Posterior vena cava (tissue), 2 donors: ENCODE measurements around the gene GABARAP. TPM values are rescaled to one million over a fixed set of nuclear protein-coding genes. Genes with fewer than 3 reads are reported as not detected.

Experiments used
- DNase-seq: peaks from one replicate; pipeline ENCODE4 v3.0.0-alpha.2; 2020; ENCODE audit warnings: low spot score
- intact Hi-C, 2 donors: fragments of 100-400 bp; cut with DNase I; formaldehyde crosslinking; loops; one replicate each; pipeline versions ENCODE4 v1.14.1 to v1.14.2; 2022 to 2023
- long read RNA-seq, 2 donors: library from polyadenylated mRNA; unstranded; transcript quantifications; one replicate each; pipeline ENCODE4 v2.0.0, GENCODE V29; 2020 to 2021
- total RNA-seq, 2 donors: library from RNA; stranded (reverse); fragmentation: NEBNext Ultra II Directional; extraction: Animal tissue kit (Norgen Biotek cat#: 25700); gene quantifications; one replicate each; pipeline ENCODE4 v1.2.1, GENCODE V29; 2021
- donor health status: DM: yes; HTN: yes; CAD: no.
- donor health status: DM: yes; HTN: yes; CAD: no.

Gene GABARAP
- 100 to 1,000 TPM; 341 to 405 TPM for total RNA-seq
- long read RNA-seq, donor 1, transcript GABARAP-201 (4 exons, 1,634 nt): major isoform, 50 of 51 reads
- long read RNA-seq, donor 1, partial matches to known transcripts: 0 of 51 reads
- long read RNA-seq, donor 1, other reads (novel, unspliced or antisense): 0 of 51 reads
- long read RNA-seq, donor 2, transcript GABARAP-201 (4 exons, 1,634 nt): major isoform, 164 of 167 reads
- long read RNA-seq, donor 2, partial matches to known transcripts: 0 of 167 reads
- long read RNA-seq, donor 2, other reads (novel, unspliced or antisense): 0 of 167 reads

DNA sequence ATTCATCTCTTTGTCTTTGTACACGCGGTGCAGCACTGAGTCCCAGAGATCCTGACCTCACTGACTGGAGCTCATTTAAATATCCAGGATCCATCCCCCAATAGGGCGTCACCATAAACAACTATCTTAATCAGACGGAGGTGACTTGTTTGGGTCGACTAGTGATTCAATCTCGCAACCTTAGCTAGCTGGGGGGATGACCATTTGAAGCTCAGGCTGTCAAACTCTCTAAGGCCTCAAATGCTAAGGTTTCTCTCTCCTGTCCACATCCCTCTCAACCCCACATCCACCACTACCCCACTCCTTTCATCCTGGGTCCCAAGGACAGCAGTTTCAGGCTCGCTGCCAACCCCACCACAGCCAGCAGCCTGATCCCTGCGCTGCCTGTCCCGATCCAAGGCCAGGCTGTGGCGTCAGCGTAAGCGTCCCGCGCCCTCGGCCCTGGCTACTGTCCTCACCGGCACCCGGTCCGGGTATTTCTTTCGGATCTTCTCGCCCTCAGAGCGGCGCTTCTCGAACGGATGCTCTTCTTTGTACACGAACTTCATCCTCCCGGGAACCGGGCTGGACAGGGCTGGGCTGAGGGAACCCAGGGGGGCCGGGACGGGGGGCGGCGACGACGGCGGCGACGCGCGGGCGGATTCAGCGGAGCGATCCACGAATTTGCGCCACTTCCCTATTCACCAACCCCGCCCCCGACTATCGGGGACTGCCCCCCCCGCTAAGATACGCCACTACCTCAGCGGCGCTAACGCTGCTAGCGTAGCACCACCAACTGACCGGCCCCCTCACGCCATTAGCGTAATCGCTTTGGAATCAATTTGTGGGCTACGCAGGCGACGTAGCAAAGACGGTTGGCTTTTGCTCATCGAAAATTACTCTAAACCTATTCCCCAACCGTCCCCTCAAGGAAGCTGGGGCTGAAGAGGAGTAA lies at the start of gene GABARAP:
Gene GABARAP (minus strand): TSS at position 667 of the 934 bp plus-strand sequence. CDS start 119 bp downstream, at position 548.
- DNase-seq: peak; percentile 99
- intact Hi-C loops: no loop called here

DNA sequence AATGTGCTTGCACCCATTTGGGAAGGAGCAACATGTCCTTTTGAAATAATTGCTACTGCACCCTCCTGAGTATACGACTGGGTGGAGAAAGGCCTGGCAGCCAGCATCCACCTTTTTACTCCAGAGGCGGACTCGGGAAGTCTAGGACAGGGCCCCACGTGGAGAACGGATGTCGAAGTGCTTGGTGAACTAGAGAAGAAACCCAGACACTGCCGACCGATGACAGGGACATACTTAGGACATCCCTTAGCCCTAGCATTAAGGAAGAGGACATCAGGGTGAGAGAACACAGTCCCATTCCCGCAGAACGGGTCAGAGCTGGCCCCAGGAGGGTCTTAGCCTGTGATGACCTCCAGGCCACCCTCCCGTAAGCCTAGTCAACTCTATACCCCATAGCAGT lies 48.4 kb upstream of the GABARAP start:
- DNase-seq: no peak
- intact Hi-C loops: loop anchor here in 1 of 2 donors (10.0 kb wide), 1 partner anchor 54 kb away; no protein-coding TSS in a partner anchor

DNA sequence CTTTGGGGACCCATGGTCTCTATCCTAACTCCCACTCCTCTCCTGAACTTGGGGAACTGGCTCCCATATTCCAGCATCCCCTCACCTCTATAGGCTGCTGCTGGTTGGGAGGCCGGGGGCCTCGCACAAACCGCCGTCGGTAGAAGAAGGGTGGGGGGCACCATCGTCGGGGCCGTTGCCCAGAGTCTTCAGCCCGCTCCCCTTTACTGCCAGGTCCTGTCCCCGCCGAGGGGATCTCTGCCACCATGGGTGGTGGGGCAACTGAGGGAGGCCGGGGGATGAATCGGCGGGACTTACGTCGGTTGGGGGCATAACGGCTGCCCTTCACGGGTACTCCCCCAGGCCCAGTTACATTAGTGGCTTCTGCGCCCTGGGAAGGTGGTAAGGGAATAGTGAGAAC lies 47.9 kb upstream of the GABARAP start:
- intact Hi-C loops: loop anchor here in 1 of 2 donors (10.0 kb wide), 1 partner anchor 55 kb away; no protein-coding TSS in a partner anchor
- DNase-seq: no peak

DNA sequence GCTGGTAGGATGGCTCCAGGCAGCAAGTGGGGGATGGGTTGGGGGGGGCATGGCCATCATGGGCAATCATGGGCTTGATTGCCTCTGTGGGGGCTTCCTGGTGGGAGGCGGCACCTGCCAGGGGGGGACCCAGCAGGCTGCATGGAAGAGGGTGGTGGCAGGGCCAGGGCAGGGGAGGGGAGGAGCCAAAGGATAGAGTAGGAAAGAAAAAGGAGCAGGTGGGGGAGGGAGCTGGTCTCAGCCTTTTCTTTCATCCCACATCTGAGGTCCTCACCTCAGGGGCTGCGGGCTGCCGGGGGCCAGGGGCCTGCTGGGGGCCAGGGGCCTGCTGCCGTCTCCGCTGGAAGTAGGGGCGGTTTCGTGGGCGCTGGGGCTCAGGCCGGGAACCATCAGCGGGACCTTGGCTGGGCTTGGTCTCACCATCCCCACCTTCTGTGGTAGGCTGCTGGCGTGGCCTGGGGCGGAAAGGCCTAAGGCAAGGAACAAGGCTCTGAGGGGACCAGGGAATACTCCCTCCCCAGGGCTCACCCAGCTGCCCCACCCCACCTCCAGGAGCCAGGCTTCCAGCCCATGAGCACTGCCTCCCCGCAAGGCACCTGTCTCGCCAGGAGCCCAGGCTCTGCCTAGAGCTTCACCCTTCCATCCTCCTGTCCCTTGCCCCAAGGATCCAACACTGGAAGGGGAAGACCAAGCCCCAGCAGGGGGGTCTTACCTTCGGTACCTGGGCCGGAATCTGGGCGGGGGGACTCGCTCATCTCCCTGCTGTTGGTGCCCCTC lies 47.2 kb upstream of the GABARAP start:
- intact Hi-C loops: loop anchor here (10.0 kb wide), 2 partner anchors 55 to 245 kb away; partner anchors contain the start of gene SLC16A11 (in 1 of the 2)

DNA sequence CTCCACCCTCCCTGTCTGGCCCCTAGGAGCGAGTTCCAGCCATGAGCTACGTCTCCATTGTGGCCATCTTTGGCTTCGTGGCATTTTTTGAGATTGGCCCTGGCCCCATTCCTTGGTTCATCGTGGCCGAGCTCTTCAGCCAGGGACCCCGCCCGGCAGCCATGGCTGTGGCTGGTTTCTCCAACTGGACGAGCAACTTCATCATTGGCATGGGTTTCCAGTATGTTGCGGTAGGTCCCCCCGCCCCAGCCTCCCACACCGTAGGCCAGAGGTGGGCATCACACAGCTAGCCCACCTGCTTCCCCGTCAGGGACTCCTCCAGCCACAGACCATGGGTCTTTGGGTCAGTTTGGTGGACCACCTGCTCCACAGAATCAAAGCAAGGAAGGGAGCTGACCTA lies 43.4 kb upstream of the GABARAP start:
- DNase-seq: no peak
- intact Hi-C loops: loop anchor here in 1 of 2 donors (10.0 kb wide), 1 partner anchor 241 kb away; the partner anchor contains the start of gene SLC16A11

More for the DNA sequence above, 47.2 kb upstream of the GABARAP start:
- DNase-seq: no peak

DNA sequence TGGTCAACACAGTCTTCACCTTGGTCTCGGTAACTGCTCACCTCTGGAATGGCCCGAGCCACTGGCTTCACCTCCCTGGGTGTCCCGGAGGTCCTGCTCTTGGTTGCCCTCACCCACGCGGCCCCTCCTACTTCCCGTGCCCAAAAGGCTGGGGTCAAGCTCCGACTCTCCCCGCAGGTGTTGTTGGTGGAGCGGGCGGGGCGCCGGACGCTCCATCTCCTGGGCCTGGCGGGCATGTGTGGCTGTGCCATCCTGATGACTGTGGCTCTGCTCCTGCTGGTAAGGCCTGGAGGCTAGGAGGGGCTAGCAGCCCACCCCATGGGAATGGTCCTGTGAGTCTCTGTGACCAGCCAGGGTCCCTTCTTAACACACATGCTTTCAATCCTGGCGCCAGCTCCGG lies 42.7 kb upstream of the GABARAP start:
- intact Hi-C loops: loop anchor here in 1 of 2 donors (5.0 to 10.0 kb wide), 2 partner anchors 240 to 447 kb away; partner anchors contain the start of gene SLC16A11
- no peak for DNase-seq

DNA sequence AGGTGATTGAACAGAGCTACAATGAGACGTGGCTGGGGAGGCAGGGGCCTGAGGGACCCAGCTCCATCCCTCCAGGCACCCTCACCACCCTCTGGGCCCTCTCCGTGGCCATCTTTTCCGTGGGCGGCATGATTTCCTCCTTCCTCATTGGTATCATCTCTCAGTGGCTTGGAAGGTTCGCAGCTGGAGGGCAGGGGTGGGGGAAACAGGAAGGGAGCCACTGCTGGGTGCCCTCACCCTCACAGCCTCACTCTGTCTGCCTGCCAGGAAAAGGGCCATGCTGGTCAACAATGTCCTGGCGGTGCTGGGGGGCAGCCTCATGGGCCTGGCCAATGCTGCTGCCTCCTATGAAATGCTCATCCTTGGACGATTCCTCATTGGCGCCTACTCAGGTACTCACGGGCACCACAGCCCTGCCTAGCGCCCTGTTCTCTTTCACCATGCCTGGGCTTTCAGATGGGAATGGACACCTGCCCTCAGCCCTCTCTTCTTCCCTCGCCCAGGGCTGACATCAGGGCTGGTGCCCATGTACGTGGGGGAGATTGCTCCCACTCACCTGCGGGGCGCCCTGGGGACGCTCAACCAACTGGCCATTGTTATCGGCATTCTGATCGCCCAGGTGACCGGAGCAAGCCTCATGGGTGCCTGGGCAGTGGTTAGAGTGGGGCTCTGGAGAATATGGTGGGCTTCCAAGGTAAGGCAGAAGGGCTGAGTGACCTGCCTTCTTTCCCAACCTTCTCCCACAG lies 41.4 kb upstream of the GABARAP start:
- no peak for DNase-seq
- intact Hi-C loops: loop anchor here in 1 of 2 donors (5.0 to 10.0 kb wide), 2 partner anchors 239 to 449 kb away; partner anchors contain the start of gene SLC16A11

DNA sequence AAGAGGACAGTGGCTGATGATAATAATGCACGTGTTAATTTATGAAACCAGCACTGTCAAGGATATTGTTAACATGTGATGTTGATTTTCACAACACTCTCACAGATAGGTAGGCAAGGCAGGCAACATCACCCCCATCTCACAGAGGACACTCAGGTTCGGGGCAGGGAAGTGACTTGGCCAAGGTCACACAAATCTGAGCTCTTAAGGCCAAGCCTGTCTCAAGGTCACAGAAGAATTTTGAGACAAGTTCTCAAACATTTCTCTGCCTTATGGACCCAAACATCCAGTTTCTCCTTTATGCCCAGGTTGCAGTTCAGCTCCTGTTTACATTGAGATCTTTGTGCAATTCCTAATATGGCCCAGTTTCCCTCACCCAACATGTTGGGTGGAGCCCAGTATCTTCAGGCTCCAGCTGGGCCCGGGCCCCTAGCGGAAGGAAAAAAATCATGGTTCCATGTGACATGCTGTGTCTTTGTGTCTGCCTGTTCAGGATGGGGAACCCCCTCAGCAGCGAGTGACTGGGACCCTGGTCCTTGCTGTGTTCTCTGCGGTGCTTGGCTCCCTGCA lies 40.6 kb upstream of the GABARAP start:
- intact Hi-C loops: loop anchor here in 1 of 2 donors (5.0 to 10.0 kb wide), 2 partner anchors 238 to 449 kb away; partner anchors contain the start of gene SLC16A11

DNA sequence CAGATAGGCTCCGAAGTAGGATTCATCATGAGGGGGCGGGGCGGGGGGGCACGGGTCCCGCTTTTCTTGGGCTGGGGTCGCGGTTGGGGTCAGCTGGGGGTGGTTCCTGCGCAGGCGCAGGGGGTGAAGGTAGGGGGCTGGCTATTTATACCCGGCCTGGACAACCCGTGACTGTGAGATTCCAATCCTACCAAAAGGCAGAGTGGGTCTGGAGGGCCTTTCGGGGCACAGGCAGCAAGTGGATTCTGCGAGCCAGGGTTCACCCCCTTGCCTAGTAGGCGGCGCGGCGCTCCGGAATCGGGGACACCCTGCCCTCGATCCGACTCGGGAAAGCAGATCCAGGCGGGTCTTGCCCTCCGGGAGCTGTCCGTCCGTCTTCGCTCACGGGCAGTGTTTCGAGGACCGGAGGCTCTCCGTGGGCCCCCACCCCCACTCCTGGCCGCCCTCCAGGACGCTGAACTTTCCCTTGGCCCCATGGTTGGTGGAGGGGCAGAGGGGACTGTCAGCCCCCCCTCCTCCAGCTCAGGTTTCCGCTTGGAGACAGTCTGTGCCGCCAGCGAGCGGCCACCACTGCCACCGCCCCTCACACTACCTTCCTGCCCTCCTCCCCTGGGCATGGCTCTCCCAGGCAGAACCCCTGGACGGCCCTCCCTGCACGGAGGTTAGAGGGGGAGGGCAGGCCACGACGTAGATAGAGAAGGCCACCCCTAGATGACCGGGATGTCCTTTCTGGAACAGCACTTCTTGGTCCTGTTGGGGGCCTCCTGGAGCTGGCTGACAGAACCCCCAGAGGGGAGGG lies 39.9 kb upstream of the GABARAP start:
- DNase-seq: no peak
- intact Hi-C loops: loop anchor here (2.0 to 10.0 kb wide), 3 partner anchors 15 to 450 kb away; partner anchors contain the start of gene SLC16A11 (in 1 of the 2)

More for the DNA sequence above, 40.6 kb upstream of the GABARAP start:
- no peak for DNase-seq

DNA sequence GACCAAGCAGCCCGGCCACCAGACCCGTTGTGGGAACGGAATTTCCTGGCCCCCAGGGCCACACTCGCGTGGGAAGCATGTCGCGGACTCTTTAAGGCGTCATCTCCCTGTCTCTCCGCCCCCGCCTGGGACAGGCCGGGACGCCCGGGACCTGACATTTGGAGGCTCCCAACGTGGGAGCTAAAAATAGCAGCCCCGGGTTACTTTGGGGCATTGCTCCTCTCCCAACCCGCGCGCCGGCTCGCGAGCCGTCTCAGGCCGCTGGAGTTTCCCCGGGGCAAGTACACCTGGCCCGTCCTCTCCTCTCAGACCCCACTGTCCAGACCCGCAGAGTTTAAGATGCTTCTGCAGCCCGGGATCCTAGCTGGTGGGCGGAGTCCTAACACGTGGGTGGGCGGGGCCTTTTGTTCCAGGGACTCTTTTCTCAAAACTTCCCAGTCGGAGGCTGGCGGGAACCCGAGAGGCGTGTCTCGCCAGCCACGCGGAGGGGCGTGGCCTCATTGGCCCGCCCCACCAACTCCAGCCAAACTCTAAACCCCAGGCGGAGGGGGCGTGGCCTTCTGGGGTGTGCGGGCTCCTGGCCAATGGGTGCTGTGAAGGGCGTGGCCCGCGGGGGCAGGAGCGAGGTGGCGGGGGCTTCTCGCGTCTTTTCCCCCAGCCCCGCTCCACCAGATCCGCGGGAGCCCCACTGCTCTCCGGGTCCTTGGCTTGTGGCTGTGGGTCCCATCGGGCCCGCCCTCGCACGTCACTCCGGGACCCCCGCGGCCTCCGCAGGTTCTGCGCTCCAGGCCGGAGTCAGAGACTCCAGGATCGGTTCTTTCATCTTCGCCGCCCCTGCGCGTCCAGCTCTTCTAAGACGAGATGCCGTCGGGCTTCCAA lies 39.1 kb upstream of the GABARAP start, which contains the start of gene SLC2A4:
Gene SLC2A4 (plus strand): TSS at position 645 of the 879 bp plus-strand sequence. CDS start 217 bp downstream, at position 862.
- peak; percentile 98 for DNase-seq
- intact Hi-C loops: loop anchor here (2.0 to 10.0 kb wide), 3 partner anchors 15 to 451 kb away; partner anchors contain the start of gene SLC16A11 (in 1 of the 2)

DNA sequence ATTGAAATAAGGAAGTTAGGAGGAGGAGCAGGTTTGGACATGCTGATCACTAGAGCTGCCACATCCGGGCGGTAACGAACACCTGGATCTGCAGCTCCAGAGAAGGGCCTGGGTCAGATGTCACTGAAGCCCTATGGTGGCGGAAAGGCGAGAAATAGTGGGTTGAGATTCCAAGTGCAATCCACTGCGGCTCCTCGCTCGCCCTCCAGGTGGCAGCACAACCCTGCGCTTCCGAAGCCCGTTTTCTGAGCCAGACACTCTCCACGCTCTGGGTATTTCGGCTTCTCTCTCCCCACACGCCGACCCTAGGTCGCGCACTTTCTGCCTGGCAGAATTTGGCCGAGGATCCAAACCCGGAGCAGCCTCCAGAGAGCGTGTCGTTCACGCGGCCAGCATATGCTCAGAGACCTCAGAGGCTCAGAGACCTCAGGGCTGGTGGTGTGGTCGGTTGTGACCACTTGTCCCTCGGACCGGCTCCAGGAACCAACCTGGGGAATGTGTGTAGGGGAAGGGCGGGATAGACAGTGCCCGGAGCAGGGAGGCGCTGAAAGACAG lies 38.3 kb upstream of the GABARAP start:
- intact Hi-C loops: loop anchor here (2.0 to 10.0 kb wide), 3 partner anchors 16 to 452 kb away; partner anchors contain the start of gene SLC16A11 (in 1 of the 2)

DNA sequence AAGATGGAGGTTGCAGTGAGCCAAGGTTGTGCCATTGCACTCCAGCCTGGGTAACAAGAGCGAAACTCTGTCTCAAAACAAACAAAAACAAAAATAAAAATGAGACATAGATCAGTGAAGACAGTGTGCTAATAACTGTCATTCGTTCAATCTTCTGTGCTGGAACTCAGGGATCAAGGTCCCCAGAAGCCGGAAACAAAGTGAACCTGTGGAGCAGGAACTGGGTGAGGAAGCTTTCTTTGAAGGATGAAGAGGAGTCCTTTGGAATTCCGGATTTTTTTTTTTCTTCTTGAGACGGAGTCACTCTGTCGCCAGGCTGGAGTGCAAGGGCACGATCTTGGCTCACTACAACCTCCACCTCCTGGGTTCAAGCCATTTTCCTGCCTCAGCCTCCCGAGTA lies 37.2 kb upstream of the GABARAP start:
- intact Hi-C loops: no loop called here
- DNase-seq: no peak

More for the DNA sequence above, 38.3 kb upstream of the GABARAP start:
- peak; percentile 95 for DNase-seq

DNA sequence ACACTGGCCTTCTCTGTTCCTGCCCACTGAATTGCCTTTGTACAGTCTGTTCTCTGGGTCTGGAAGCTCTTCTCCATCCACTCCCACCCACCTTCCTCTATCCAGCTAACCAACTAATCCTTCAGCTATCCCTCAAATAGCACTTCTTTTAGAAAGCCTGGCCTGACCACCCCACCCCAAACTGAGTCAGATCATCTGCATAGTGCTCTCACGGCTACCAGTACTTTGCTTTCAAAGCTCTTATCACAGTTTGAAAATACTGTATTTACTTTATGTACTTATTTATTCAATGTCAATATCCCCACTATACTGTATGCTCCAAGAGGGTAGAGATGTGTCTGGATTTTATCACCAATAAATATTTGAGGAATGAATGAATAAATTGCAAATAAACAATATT lies 24.5 kb upstream of the GABARAP start:
- intact Hi-C loops: no loop called here
- no peak for DNase-seq

DNA sequence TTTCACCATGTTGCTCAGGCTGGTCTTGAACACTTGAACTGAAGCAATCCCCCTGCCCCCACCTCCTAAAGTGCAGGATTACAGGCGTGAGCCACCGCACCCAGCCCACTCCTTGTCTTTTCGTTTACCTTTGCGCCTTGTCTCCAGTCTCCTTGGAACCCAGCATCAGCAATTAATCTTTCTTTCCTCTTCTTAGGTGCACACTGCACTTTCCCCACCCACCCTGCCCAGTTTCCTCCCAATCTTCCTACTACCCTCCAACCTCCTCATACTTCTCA lies 21.5 kb upstream of the GABARAP start:
- DNase-seq: no peak
- intact Hi-C loops: no loop called here

DNA sequence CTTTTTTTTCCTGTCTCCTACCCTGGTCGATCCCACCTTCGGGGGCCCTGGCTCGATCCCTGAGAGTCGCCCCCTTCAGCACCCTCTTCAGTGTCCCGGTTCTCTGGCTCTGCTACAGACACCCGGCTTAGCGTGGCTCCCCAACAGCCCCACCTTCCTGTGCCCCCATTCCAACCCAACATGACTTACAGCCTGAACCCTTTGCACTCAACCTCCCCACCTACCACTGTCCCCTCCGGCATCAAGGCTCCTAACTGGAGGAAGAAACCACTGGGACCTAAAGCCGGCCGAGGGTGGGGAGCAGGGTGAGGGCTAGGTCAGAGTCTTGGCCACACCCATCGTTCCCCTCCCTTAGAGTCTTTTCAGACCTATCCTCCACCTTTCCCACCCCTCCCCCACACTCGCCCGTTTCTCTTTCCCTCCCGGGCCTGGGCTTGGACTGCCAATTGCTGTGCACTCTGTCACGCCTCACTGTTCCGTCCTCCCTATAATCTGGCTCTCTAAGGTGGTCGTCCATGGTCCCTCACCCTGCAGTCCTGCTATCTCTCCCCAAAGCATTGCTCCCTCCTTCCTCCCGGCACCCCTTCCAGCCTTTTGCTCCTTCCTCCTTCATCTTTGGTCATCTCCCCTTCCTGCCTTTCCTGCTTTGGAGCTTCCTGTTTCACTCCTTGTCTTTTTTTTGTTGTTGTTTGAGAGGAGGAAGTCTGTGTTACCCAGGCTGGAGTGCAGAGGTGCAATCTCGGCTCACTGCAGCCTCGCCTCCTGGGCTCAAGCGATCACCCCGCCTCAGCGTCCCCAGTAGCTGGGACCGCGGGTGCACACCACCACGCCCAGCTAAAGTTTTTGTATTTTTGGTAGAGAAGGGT lies 20.9 kb upstream of the GABARAP start:
- DNase-seq: no peak
- intact Hi-C loops: no loop called here
